ENCODE measurements around the gene MT3.

Gene MT3

DNA sequence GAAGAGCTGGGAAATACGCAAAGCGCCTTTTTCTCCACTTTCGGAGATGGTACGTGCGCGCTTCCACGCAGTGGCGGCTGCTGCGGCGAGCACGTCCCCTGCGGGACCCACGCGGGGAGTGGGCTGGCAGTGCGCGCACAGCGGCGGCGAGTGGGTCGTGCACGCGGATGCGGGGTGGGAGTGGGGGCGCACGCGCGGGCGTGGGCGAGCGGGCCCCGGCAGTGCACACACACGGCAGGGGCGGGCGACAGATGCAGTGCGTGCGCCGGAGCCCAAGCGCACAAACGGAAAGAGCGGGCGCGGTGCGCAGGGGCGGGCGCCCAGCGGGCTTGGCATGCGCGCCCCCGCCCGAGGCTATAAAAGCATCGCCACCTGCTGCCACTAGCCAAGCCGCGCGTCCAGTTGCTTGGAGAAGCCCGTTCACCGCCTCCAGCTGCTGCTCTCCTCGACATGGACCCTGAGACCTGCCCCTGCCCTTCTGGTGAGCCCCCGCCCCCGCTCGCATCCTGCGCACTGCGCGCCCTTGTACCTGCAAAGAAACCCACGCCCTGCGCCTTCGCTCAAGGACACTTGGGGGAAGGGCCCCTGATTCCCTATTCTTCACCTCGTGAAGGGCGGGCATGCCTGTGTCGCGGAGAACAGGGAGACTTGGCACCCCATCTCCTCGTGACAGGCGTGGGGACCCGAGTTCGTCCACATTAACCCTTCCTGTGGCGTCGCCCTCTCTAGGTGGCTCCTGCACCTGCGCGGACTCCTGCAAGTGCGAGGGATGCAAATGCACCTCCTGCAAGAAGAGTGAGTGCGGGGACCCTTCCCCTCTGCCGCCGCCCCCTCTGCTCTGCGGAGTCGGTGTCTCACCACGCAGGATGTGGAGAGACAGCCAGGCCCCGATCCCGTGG, at the start of gene MT3:
TSS of gene MT3 (plus strand) at position 388 of the 899 bp plus-strand sequence. CDS start at position 451, 63 bp downstream.
- DNase-seq = peak; percentile 31 to 55

DNA sequence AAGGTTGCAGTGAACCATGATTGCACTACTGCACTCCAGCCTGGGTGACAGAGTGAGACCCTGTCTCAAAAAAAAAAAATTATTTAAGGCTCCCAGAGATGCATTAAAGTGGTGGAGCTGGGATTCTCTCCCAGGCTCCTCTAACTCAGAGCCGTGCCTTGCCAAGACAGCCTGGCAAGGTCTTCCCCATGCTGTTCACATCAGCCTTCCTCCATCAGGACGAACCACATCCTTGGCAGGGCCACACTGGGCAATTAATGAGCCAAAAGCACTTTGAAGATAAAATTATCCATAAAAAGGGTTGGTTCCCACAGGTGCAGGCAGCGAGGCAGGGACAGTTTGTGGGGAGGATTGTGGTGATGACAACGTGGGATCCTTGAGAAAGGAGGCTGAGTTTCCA, 49.7 kb upstream of the MT3 start:
- no peak for DNase-seq

DNA sequence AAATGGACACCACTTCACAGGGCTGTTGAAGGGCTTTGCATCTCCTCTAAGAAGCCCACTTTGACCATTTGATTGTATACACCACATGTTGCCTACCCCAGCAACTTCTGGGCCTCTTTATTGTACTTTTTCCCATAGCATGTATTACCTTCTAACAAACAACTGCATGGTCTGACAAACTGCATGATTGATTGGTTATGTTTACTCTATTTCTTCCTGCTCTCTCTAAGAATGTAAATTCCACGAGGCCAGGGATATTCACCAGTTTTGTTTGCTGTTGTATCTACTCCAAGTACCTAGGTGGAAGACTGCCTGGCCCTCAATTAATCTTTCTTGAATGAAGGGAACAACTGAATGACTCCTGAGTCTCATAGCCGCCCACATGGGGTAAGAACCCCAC, 47.3 kb upstream of the MT3 start:
- DNase-seq = no peak

DNA sequence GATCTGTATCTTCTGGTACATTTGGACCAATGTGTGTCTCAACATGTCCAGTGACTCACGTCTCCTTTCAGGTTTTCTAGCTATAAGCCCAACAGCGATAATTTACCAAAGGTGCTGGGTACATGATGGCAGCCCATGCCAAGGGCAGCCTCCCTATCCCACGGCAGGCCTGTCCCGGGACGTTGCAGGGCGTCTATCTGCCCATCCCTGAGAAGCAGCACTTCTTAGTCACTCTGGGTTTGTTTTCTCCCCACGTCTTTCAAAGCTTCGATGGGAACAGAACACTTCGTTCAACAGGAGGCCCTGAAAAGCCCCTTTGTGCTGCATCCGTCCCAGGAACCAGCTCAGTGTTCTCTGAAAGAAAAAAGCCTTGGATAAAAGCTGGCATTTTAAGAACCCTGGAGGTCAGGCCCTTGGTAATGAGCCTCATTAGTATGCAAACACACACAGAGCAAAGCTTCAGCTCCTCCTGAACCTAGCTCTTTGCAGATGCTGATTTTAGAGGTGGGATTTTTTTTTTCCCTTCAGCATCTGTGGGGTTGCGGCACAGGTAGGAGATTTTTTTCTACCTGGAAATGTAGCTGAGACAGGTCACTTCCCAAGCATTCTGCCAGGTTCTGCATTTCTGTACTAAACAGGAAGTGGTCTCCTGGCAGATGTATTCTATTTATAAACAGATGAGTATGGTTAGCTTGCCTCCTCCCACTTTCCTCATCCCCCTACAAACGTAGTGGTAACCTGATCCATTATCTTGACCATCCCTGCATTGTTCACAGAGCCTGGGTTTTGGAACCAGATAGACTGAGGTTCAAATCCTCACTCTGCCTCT, 42.0 kb upstream of the MT3 start:
- DNase-seq = no peak

GRCh38 chr16:56547949-56548567, 41.3 kb upstream of the MT3 start:
- no peak for DNase-seq

DNA sequence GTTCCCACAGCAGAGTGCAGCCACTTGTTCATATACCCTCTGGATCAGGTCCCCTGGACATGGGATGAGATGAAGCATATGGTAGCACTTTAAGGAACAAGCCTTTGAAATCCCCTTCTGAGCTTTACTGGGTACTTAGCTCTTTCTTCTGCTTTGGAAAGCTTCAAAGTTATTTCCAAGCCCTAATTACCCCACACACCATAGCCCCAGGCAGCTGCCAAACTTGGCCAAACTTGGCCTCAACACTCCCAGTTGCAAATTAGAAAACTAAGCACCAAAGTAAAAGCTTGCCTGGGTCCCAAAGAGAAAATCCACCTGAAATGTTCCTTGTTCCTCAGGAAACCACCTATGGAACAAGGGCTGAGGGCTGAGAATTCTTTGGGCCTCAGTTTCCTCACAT, 40.2 kb upstream of the MT3 start:
- DNase-seq = no peak

DNA sequence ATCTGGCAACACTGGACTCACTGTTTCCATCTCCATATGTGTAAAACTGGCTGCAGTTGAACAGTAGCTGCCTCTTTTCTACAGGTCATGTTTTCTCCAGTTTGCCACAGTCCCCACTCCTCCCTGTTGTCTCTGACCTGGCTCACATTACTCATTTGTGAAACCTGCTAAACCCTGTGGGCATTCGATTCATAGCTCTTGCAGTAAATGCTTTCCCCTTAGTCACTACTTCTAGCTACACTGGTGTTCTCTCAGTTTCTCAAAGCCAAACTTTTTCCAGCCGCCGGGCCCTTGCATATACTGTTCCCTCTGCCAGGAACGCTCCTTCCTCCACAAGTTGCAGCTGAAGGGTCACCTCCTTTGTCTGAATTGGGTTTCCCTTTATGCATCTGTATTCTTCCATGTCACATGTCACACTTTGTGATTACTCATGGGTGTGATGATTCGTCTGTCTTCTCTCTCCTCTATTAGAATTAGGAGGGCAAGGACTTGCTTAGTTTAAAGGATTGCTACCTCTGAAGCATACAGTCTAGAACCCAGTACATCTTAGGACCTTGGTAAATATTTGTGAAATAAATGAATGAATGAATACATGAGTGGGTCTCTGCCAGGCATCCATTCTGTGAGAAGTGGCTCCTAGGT, 39.5 kb upstream of the MT3 start:
- DNase-seq = no peak

GRCh38 chr16:56551796-56552738, 37.3 kb upstream of the MT3 start:
- DNase-seq = no peak

- DNase-seq = no peak
Observed at GRCh38 chr16:56554441-56554840, 34.9 kb upstream of the MT3 start.

- DNase-seq = no peak
Observed at GRCh38 chr16:56558024-56558747, 31.1 kb upstream of the MT3 start.

DNA sequence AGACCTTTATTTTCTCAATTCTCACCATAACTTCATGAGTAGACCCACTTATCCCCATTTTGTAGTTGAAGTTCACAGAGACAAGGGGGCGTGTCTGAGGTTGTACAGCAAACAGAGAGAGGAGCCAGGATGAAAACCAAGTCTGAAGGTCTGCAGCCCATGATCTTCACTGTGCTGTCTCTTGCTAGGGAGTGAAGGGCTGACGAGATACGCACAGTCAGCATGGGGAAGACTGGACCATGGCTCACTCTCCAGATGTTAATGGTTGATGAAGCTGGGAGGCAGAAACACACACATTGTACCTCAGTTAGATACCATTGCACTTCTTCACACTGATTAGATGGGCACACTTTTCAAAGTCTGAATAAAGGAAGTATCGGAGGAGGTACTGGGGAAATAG, 30.2 kb upstream of the MT3 start:
- no peak for DNase-seq

DNA sequence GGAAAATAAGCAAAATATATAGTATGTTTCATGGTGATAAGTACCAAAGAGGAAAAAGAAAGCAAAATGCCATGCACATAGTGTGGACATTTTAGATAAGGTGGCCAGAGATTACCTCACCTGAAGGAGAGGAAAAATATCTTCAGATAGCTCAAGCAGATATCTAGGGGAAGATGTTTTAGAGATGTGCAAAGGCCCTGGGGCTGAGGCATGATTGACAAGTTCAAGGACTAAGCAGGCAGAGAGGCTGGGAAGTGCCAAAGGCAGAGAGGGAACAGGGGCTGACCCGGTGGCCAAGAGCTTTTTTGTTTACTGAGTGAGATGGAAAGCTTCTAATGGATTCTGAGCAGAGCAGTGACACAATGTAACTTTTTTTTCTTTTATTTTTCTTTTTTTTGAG, 28.9 kb upstream of the MT3 start:
- DNase-seq = no peak

- no peak for DNase-seq
Observed at GRCh38 chr16:56561126-56561525, 28.2 kb upstream of the MT3 start.

GRCh38 chr16:56564793-56565477, 24.4 kb upstream of the MT3 start, which contains the start of gene MT4:
TSS of gene MT4 (plus strand) at chr16:56565073. CDS start at chr16:56565129, 56 bp downstream.
- no peak for DNase-seq

- DNase-seq = no peak
Observed at GRCh38 chr16:56569971-56570370, 19.4 kb upstream of the MT3 start.

GRCh38 chr16:56571525-56571924, 17.8 kb upstream of the MT3 start:
- DNase-seq = no peak

- DNase-seq = no peak
Observed at GRCh38 chr16:56574625-56575024, 14.7 kb upstream of the MT3 start.

GRCh38 chr16:56576585-56577299, 12.6 kb upstream of the MT3 start:
- DNase-seq = peak; percentile 82 to 88

DNA sequence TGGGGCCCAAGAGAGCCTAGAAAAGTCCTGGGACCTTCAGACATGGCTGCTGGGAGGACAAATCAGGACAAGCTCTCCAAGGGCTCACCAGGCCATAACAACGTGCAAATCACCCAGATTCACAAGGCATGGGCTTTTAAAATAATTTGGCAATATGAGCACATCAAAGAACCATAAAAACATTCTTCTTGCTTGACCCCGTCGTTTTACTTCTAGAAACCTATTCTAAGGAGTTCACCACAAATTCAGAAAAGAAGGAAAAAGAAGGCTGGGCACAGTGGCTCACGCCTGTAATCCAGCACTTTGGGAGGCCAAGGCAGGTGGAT, 12.1 kb upstream of the MT3 start:
- no peak for DNase-seq
